ENCODE measurements around the gene NF2.

DNA sequence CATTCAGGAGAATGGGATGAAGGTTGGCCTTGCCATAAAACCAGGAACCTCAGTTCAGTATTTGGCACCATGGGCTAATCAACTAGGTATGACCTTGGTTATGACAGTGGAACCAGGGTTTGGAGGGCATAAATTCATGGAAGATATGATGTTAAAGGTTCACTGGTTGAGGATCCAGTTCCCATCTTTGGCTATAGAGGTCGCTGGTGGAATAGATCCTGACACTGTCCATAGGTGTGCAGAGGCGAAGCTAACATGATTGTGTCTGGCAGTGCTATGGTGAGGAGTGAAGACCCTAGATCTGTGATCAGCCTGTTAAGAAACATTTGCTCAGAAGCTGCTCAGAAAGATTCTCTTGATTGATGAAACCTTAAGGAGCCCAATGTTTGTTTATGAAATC is 5.7 kb downstream of the NF2 start:
- no peak for TF ChIP-seq RARB (CRISPR knock-in tag; IDR thresholded peaks at IDR 0.05)
- no peak for TF ChIP-seq TCF4 (CRISPR knock-in tag; IDR thresholded peaks at IDR 0.05; ENCODE audit: borderline replicate concordance)

All from SK-N-SH treated with all-trans-retinoic acid at 6 μM for 48 hours (cell line).